ENCODE results near the gene MAP3K2.

Gene MAP3K2

GRCh38 chr2:127314193-127314988 lies 73.4 kb downstream of the MAP3K2 start:
- DNase-seq (ENCODE audit: extremely low read depth, low read depth) = no peak
- TF ChIP-seq CTCF (IDR thresholded peaks at IDR 0.05; ENCODE audit: low read depth, low read length, missing control alignments) = no peak
- H3K4me3 ChIP-seq (replicated peaks; ENCODE audit: low read depth, low read length) = no peak overlapping the region

- no peak for DNase-seq (ENCODE audit: extremely low read depth, low read depth)
- H3K4me3 ChIP-seq (replicated peaks; ENCODE audit: low read depth, low read length) = no peak overlapping the region
- TF ChIP-seq CTCF (IDR thresholded peaks at IDR 0.05; ENCODE audit: low read depth, low read length, missing control alignments) = no peak
These were observed 74.4 kb downstream of the MAP3K2 start for GRCh38 chr2:127313406-127313805.

- TF ChIP-seq CTCF (IDR thresholded peaks at IDR 0.05; ENCODE audit: low read depth, low read length, missing control alignments) = no peak
- no peak overlapping the region for H3K4me3 ChIP-seq (replicated peaks; ENCODE audit: low read depth, low read length)
- no peak for DNase-seq (ENCODE audit: extremely low read depth, low read depth)
These were observed 76.8 kb downstream of the MAP3K2 start for GRCh38 chr2:127310980-127311379.

- DNase-seq (ENCODE audit: extremely low read depth, low read depth) = no peak
- no peak for TF ChIP-seq CTCF (IDR thresholded peaks at IDR 0.05; ENCODE audit: low read depth, low read length, missing control alignments)
- no peak overlapping the region for H3K4me3 ChIP-seq (replicated peaks; ENCODE audit: low read depth, low read length)
These were observed 78.3 kb downstream of the MAP3K2 start for GRCh38 chr2:127309468-127309867.

- no peak for DNase-seq (ENCODE audit: extremely low read depth, low read depth)
- TF ChIP-seq CTCF (IDR thresholded peaks at IDR 0.05; ENCODE audit: low read depth, low read length, missing control alignments) = no peak
- H3K4me3 ChIP-seq (replicated peaks; ENCODE audit: low read depth, low read length) = no peak overlapping the region
These were observed 79.1 kb downstream of the MAP3K2 start for GRCh38 chr2:127308586-127309138.

- DNase-seq (ENCODE audit: extremely low read depth, low read depth) = no peak
- no peak overlapping the region for H3K4me3 ChIP-seq (replicated peaks; ENCODE audit: low read depth, low read length)
- TF ChIP-seq CTCF (IDR thresholded peaks at IDR 0.05; ENCODE audit: low read depth, low read length, missing control alignments) = no peak
These were observed 81.7 kb downstream of the MAP3K2 start for GRCh38 chr2:127305990-127306585.
